ENCODE data around the gene GCLC. TPM values are rescaled to one million over a fixed set of nuclear protein-coding genes. Genes with fewer than 3 reads are reported as not detected.

GCLC gene
- total and polyA plus RNA-seq, 10 of the 15 experiments (the other 5 are each of a cell fraction or from before 2014, with no cell fraction given): 6.5 to 23.6 (median 12.5) TPM

DNA sequence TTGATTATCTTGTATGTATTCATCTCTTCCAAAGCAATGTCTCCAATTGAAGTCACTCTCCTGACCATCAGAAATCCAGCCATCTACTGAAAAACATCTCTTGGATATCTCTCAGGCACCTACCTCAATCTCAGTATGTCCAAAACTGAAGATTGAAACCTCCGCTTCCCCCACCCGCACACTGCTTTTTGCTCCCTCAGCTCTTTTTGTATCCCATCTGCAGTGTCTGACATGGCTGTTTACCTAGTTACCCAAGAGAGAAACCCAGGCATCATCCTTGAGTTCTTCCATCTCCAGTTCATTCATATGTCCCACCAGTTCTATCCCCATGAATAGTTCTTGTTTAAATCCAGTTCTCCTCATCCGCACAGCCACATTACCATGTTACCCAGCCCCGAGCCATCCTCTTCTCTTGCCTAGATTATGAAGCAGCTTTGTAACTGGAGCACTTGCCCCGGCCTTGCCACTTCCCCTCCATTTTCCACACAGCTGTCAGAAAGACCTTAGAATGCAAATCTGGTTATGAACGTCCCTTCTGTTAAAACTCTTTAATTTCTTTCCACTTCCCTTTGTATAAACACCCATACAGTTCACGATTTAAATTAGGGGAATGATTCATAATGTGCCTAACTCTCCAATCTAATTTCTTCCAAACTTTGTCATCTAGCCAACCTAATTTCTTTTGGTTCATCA is 40.5 kb upstream of the GCLC start:
- Histone ChIP-seq H3K27me3 (replicated peaks in 1 of 2; ENCODE audit: control insufficient read depth in 2 of 2, insufficient read depth in 2 of 2, low read length in 1 of 2) (no peaks in the 10 kb centered on the region), H3K9me3 (replicated peaks; ENCODE audit: control insufficient read depth, insufficient read depth, low read length) (no peaks in the 10 kb centered on the region), H3K36me3 (ENCODE audit: control insufficient read depth in 2 of 2, insufficient read depth in 2 of 2, low read length in 1 of 2) (no peaks in the 10 kb centered on the region), H3K4me2 (ENCODE audit: control insufficient read depth, insufficient read depth) (no peak overlapping the region), H4K20me1 (ENCODE audit: control insufficient read depth, insufficient read depth) (no peaks in the 10 kb centered on the region), H3K4me3 (no peak overlapping the region), H3K27ac (ENCODE audit: control insufficient read depth, insufficient read depth) (no peak overlapping the region), H3K4me1 (ENCODE audit: control insufficient read depth, insufficient read depth, low read length) (no peaks in the 10 kb centered on the region), H3K9ac (ENCODE audit: control insufficient read depth, insufficient read depth, low read length) (no peak overlapping the region), H2AFZ (ENCODE audit: control insufficient read depth, low read depth, low read length) (no peak overlapping the region), H3K79me2 (ENCODE audit: control insufficient read depth, insufficient read depth, low read length) (no peaks in the 10 kb centered on the region)
- no TSS peak for BruUV-seq (replicated peaks)
- no peak for ATAC-seq
- in situ Hi-C loops (cut with MboI) (no loop called here), intact Hi-C loops (cut with micrococcal nuclease; ENCODE audit: unreplicated experiment) (no loop called here)
- TF ChIP-seq KLF5 (IDR thresholded peaks at IDR 0.05; ENCODE audit: partially characterized antibody) (no peak), IKZF2 (IDR thresholded peaks at IDR 0.05) (no peak)
- TF ChIP-seq, protein P1, sequence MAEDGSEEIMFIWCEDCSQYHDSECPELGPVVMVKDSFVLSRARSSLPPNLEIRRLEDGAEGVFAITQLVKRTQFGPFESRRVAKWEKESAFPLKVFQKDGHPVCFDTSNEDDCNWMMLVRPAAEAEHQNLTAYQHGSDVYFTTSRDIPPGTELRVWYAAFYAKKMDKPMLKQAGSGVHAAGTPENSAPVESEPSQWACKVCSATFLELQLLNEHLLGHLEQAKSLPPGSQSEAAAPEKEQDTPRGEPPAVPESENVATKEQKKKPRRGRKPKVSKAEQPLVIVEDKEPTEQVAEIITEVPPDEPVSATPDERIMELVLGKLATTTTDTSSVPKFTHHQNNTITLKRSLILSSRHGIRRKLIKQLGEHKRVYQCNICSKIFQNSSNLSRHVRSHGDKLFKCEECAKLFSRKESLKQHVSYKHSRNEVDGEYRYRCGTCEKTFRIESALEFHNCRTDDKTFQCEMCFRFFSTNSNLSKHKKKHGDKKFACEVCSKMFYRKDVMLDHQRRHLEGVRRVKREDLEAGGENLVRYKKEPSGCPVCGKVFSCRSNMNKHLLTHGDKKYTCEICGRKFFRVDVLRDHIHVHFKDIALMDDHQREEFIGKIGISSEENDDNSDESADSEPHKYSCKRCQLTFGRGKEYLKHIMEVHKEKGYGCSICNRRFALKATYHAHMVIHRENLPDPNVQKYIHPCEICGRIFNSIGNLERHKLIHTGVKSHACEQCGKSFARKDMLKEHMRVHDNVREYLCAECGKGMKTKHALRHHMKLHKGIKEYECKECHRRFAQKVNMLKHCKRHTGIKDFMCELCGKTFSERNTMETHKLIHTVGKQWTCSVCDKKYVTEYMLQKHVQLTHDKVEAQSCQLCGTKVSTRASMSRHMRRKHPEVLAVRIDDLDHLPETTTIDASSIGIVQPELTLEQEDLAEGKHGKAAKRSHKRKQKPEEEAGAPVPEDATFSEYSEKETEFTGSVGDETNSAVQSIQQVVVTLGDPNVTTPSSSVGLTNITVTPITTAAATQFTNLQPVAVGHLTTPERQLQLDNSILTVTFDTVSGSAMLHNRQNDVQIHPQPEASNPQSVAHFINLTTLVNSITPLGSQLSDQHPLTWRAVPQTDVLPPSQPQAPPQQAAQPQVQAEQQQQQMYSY (CRISPR knock-in tag; IDR thresholded peaks at IDR 0.05): no peak
- ChIA-PET POLR2A (no interaction called here), CTCF (no interaction called here), RAD21 (ENCODE audit: unreplicated experiment) (no interaction called here), SMC1A (ENCODE audit: uncharacterized antibody, unreplicated experiment) (no interaction called here)
- FAIRE-seq: no peak
- no peak for DNase-seq (ENCODE audit: low read depth, low spot score)
- 54% methylated on average over 7 of the region's 7 CpGs for WGBS (ENCODE audit: insufficient coverage, insufficient replicate concordance, low lambda C conversion rate, missing lambda C conversion rate)

Data from GM12878 (cell line).